Measurements from ENCODE around the gene CCNB2.
"Not testable (repeated sequence)": the region's sequence is repeated elsewhere in the genome, so short reads cannot be mapped to it uniquely, and the experiment has no call there.

The CCNB2 gene

GRCh38 chr15:59104912-59105732, at the start of gene CCNB2:
CCNB2 (plus strand) TSS chr15:59105146; CDS start chr15:59105269, 123 bp downstream.
- DNase-seq = peak; percentile 49

DNA sequence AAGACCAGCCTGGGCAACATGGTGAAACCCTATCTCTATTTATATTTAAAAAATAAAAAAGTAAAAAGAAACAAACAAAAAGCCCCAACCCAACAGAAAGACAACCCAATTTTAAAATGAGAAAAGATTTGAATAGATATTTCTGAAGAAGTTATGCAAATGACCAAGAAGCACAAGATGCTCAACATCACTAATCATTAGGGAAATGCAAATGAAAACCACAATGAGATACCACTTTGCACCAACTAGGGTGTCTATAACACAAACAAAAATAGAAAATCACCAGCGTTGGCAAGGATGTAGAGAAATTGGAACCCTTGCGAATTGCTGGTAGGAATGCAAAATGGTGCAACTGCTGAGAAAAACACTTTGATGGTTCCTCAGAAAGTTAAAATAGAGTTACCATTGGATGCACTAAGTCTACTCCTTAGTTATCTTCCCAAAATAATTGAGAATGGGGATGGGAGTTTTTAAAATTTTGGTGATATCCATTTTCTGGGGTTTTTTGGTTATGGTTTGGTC, 45.8 kb upstream of the CCNB2 start:
- DNase-seq = no peak

GRCh38 chr15:59060348-59060747, 44.6 kb upstream of the CCNB2 start:
- no peak for DNase-seq

DNA sequence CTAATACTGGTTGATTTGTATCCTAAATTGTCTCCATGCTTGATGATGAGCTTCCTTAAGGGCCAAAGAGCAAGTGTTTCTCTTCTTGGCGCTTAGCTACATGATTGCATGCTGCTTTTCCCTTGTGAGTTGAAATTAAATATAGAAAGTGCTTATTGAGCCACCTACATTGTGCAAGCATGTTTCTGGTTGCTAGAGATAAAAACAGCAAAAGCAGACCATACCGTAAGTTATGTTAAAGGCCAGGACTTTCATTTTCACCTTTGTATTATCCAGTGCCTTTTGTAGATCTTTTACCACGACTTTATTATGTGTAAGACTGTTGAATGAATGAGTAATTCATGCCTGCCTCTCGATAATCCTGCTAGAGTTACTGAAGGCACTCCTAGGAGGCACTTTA, 41.9 kb upstream of the CCNB2 start:
- no peak for DNase-seq

DNA sequence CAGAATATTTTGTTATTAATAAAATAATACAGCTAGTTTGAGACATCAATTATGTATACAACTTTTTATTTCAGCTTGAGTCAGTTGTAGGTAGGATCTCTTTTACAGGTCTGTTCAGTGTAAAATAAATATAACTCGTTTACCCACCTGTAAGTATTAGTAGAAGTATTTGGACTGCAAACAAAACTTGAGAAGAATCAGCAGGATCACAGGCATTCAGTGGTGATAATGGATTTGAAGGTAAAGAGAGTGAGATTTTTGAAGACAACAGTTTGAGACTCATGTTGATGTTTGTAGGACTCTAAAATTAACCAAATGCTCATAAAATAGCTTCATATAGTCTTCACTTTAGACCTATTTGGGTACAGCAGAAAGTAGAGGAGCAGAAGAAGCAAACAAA, 35.5 kb upstream of the CCNB2 start:
- DNase-seq = no peak

DNA sequence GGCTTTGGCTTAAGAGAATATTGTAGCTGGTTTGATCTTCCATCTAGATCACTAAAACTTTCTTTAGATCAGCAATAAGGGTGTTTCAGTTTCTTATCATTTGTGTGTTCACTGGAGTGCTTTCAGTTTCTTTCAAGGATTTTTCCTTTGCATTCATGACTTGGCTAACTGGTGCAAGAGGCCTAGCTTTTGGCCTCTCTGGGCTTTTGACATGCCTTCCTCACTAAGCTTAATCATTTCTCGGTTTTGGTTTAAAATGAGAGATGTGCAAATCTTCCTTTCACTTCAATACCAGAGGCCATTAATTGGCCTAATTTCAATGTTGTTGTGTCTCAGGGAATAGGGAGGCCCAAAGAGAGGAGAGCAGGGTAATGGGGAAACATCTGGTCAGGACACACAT, 30.3 kb upstream of the CCNB2 start:
- DNase-seq = no peak

- DNase-seq = no peak
Measured at GRCh38 chr15:59087731-59088130, 17.2 kb upstream of the CCNB2 start.

- no peak for DNase-seq
Measured at GRCh38 chr15:59094077-59094476, 10.9 kb upstream of the CCNB2 start.

DNA sequence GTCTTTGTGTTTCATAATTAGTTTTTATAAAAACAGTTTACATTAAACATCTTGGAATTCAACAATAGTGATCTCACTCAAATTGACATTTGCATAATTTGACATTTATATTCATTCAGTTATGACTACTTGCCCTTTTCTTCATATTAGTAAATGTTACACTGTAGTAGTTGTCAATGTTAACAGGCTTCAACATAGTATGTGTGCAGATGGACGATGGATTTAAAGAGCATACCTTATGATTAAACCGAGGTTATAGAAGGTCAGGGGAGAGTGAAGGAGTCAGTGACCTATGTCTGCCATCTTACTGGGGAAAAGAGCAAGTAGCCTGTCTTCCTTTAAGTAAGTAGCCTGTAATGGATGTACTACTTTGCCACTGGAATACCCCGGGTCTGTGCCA, 8.5 kb upstream of the CCNB2 start:
- DNase-seq = no peak

DNA sequence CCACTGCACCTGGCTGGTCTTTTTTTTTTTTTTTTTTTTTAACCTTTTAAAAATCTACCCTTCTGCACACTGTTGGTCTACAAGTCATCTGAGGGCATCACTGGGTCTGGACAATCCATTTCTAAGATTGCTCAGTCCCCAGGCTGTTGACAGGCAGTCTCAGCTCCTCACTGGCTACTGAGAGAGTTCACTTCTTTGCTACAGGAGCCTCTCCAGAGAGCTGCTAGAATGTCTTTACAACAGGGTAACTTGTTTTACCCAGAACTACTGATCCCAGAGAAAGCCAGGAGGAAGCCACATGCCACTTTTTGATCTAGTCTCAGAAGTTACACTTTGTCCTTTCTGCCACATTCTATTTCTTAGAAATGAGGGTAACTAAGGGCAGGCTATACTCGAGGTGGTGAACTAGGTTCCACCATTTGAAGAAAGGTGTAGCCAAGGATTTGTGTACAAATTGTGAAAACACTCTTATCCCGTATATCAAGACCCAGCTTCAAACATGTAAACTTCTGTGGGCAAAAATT, 5.7 kb upstream of the CCNB2 start:
- DNase-seq = no peak

GRCh38 chr15:59104602-59104911, 389 bp upstream of the CCNB2 start:
- no peak for DNase-seq

DNA sequence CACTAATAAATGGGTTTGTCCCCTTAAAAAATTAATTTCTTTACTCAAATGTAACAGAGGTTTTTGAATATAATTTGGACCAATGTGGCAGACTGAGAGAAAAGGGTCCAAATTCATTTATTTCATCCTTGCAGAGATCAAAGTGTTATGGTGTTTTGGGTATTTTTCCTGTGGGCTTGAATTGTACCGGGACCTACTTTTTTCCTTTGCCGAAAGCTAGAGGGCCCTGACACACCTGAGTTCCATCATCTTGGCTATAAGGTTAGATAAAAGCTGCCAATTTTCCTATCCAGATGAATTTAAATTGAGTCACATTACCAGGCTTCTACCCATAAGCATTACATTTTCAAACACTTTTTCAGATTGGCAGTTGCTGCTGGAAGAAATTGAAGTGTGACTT, 908 bp downstream of the CCNB2 start:
- no peak for DNase-seq

- DNase-seq = no peak
Measured at GRCh38 chr15:59111251-59111650, 6.3 kb downstream of the CCNB2 start.

- no peak for DNase-seq
Measured at GRCh38 chr15:59115047-59115446, 10.1 kb downstream of the CCNB2 start.

- DNase-seq = no peak
Measured at GRCh38 chr15:59116141-59116540, 11.2 kb downstream of the CCNB2 start.

DNA sequence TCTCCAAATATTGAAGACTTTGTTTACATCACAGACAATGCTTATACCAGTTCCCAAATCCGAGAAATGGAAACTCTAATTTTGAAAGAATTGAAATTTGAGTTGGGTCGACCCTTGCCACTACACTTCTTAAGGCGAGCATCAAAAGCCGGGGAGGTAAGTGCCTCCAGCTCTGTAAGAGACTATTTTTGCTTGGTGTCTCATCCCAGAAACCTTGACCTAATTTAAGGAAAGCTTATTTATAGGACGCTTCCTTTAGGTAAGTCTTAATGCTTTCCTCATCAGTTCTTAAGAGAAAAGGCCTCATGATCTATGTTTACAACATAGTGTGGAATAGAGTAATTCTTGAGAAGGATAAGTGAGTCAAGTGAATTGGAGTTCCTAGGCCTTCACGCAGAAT, 11.8 kb downstream of the CCNB2 start:
- no peak for DNase-seq

DNA sequence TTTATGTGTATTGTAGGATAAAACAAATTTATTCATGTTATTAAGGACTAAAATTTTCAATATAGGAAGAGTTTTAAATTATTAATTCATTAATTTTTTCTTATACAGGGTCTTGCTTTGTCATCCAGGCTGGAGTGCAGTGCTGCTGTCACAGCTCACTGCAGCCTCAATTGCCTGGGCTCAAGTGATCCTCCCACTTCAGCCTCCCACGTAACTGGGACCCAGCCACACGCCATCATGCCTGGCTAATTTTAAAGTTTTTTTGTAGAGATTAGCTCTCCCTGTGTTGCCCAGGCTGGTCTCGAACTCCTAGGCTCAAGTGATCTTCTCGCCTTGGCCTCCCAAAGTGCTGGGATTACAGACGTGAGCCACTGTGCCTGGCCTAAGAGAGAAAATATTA, 14.7 kb downstream of the CCNB2 start:
- no peak for DNase-seq

DNA sequence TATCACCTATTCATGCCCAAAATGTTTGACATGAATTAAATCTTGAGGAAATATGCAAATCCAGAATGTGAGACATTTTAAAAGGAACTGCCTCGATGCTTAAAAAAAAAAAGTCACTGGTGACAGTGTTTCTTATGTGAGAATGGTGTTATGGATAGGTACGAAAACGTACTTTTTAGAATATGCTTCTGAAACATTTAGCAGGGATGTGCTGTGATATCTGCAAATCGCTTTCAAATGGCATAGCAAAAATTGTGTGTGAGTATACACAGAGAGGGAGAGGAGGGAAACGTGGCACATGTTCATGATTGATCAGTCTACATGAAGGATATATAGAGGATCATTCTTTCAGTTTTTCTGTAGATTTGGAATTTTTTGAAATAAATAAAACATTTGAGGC, 16.0 kb downstream of the CCNB2 start:
- no peak for DNase-seq

- DNase-seq = no peak
Measured at GRCh38 chr15:59124261-59124660, 19.3 kb downstream of the CCNB2 start.

DNA sequence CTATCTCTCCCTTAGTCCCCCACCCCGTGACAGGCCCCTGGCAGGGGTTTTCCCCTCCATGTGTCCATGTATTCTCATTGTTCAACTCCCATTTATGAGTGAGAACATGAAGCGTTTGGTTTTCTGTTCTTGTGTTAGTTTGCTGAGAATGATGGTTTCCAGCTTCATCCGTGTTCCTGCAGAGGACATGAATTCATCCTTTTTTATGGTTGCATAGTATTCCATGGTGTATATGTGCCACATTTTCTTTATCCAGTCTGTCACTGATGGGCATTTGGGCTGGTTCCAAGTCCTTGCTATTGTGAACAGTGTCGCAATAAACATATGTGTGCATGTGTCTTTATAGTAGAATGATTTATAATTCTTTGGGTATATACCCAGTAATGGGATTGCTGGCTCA, 20.7 kb downstream of the CCNB2 start:
- DNase-seq = not testable (repeated sequence)

GRCh38 chr15:59127255-59127654, 22.3 kb downstream of the CCNB2 start:
- DNase-seq = not testable (repeated sequence)

- DNase-seq = no peak
Measured at GRCh38 chr15:59131456-59131855, 26.5 kb downstream of the CCNB2 start.

DNA sequence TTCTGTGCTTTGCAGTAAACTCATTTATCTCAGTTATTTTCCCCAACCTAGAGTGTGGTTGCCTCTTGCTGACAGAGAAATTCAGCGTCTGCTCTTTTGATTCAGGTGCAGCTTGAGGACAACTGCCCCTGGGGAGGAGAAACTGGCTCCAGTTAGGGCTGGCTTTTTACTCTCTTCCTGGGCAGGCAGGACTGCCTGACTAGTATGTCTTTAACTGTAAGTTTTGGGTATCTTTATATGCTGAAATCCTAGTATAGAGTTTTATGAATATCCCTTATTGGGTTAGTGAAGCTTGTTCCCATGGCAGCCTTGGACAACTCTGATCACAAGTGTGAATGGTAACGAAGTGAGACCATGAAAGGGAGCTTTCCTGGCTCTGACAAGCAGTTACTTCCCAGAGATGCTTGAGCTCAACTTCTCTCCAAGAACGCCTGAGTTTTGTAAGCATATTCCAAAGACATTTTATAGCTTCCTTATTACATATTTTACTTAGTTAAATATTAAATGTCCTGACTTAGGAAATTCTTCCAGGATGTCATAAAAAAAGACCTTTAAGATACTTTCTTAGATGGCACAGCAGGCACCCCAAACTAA, 27.1 kb downstream of the CCNB2 start:
- DNase-seq = no peak

GRCh38 chr15:59133929-59134427, 29.0 kb downstream of the CCNB2 start:
- DNase-seq = no peak

All from 8988T (cell line).